ENCODE measurements around the gene APOBEC2.

Gene APOBEC2

GRCh38 chr6:41093729-41094128 is 40.7 kb downstream of the APOBEC2 start:
- TF ChIP-seq CTCF (IDR thresholded peaks at IDR 0.05; ENCODE audit: insufficient read depth, low read length, poor library complexity, severe bottlenecking) = no peak
- no peak overlapping the region for H3K4me3 ChIP-seq (replicated peaks; ENCODE audit: low read depth, low read length)
- H3K36me3 ChIP-seq (ENCODE audit: control insufficient read depth, insufficient read depth, low read length) = peaks cover 21% of the 10 kb centered on the region
- no peak for DNase-seq (ENCODE audit: extremely low read depth, insufficient read length)
- H3K27me3 ChIP-seq (replicated peaks; ENCODE audit: control insufficient read depth, insufficient read depth, low read length) = no peaks in the 10 kb centered on the region

GRCh38 chr6:41097467-41098090 is 44.6 kb downstream of the APOBEC2 start:
- Histone ChIP-seq H3K27me3 (replicated peaks; ENCODE audit: control insufficient read depth, insufficient read depth, low read length) (no peaks in the 10 kb centered on the region), H3K36me3 (ENCODE audit: control insufficient read depth, insufficient read depth, low read length) (peaks cover 14% of the 10 kb centered on the region), H3K4me3 (replicated peaks; ENCODE audit: low read depth, low read length) (no peak overlapping the region)
- DNase-seq (ENCODE audit: extremely low read depth, insufficient read length) = no peak
- no peak for TF ChIP-seq CTCF (IDR thresholded peaks at IDR 0.05; ENCODE audit: insufficient read depth, low read length, poor library complexity, severe bottlenecking)

GRCh38 chr6:41098366-41098765 is 45.4 kb downstream of the APOBEC2 start:
- H3K27me3 ChIP-seq (replicated peaks; ENCODE audit: control insufficient read depth, insufficient read depth, low read length) = no peaks in the 10 kb centered on the region
- no peak overlapping the region for H3K4me3 ChIP-seq (replicated peaks; ENCODE audit: low read depth, low read length)
- H3K36me3 ChIP-seq (ENCODE audit: control insufficient read depth, insufficient read depth, low read length) = peaks cover 13% of the 10 kb centered on the region
- DNase-seq (ENCODE audit: extremely low read depth, insufficient read length) = no peak
- TF ChIP-seq CTCF (IDR thresholded peaks at IDR 0.05; ENCODE audit: insufficient read depth, low read length, poor library complexity, severe bottlenecking) = no peak

- Histone ChIP-seq H3K36me3 (ENCODE audit: control insufficient read depth, insufficient read depth, low read length) (peaks cover 6% of the 10 kb centered on the region), H3K4me3 (replicated peaks; ENCODE audit: low read depth, low read length) (no peak overlapping the region), H3K27me3 (replicated peaks; ENCODE audit: control insufficient read depth, insufficient read depth, low read length) (no peaks in the 10 kb centered on the region)
- no peak for TF ChIP-seq CTCF (IDR thresholded peaks at IDR 0.05; ENCODE audit: insufficient read depth, low read length, poor library complexity, severe bottlenecking)
- DNase-seq (ENCODE audit: extremely low read depth, insufficient read length) = no peak
Measured at GRCh38 chr6:41100871-41101287, 47.9 kb downstream of the APOBEC2 start.

- TF ChIP-seq CTCF (IDR thresholded peaks at IDR 0.05; ENCODE audit: insufficient read depth, low read length, poor library complexity, severe bottlenecking) = no peak
- H3K36me3 ChIP-seq (ENCODE audit: control insufficient read depth, insufficient read depth, low read length) = no peaks in the 10 kb centered on the region; the same call in 1 of the 2 replicates
- DNase-seq (ENCODE audit: extremely low read depth, insufficient read length) = no peak
- H3K4me3 ChIP-seq (replicated peaks; ENCODE audit: low read depth, low read length) = no peak overlapping the region
- H3K27me3 ChIP-seq (replicated peaks; ENCODE audit: control insufficient read depth, insufficient read depth, low read length) = no peaks in the 10 kb centered on the region
Measured at GRCh38 chr6:41103847-41104246, 50.8 kb downstream of the APOBEC2 start.

GRCh38 chr6:41111017-41111416 is 58.0 kb downstream of the APOBEC2 start:
- no peak for TF ChIP-seq CTCF (IDR thresholded peaks at IDR 0.05; ENCODE audit: insufficient read depth, low read length, poor library complexity, severe bottlenecking)
- Histone ChIP-seq H3K27me3 (replicated peaks; ENCODE audit: control insufficient read depth, insufficient read depth, low read length) (no peaks in the 10 kb centered on the region), H3K36me3 (ENCODE audit: control insufficient read depth, insufficient read depth, low read length) (no peaks in the 10 kb centered on the region), H3K4me3 (replicated peaks; ENCODE audit: low read depth, low read length) (no peak overlapping the region)
- no peak for DNase-seq (ENCODE audit: extremely low read depth, insufficient read length)

All from GM06990 (cell line).